A673 (cell line): ENCODE data around the gene ONECUT1. TPM values are rescaled to one million over a fixed set of nuclear protein-coding genes. Genes with fewer than 3 reads are reported as not detected.

Experiments
- BruUV-seq: library from RNA; stranded (reverse); fragments of 400-500 nt; replicated peaks from 2 replicates; lab custom pipeline; 2021; lab: Mats Ljungman, UMichigan
- CTCF ChIA-PET: fragments of 300-600 bp; sonication (Branson Sonifier 250); formaldehyde crosslinking; loops from one replicate; lab custom pipeline; 2022; ENCODE audit warnings: antibody characterized with exemption; lab: Charles Lee
- POLR2A ChIA-PET: fragments of 300-600 bp; sonication (Branson Sonifier 250); formaldehyde crosslinking; loops from one replicate; lab custom pipeline; 2022; ENCODE audit warnings: antibody characterized with exemption; ENCODE audit not compliant: low non-redundant PET; lab: Charles Lee
- DNase-seq: peaks from one replicate; pipeline ENCODE4 v3.0.0-alpha.2; 2015; ENCODE audit warnings: low spot score
- H3K27ac ChIP-seq: fragments of 200-600 bp; sonication (generic); 2 replicates; pipeline ENCODE4 v1.5.1; 2016; ENCODE audit warnings: mixed run types, low read depth, mild to moderate bottlenecking, mixed read lengths, antibody characterized with exemption, low read length; ENCODE audit not compliant: poor library complexity, severe bottlenecking
- H3K27me3 ChIP-seq: fragments of 200-600 bp; sonication (generic); replicated peaks from 2 replicates; pipeline ENCODE4 v1.6.1; 2017; ENCODE audit warnings: mixed run types, low read depth, mild to moderate bottlenecking, mixed read lengths, antibody characterized with exemption, low read length; ENCODE audit not compliant: insufficient read depth, poor library complexity
- H3K36me3 ChIP-seq: fragments of 200-600 bp; sonication (generic); 2 replicates; pipeline ENCODE4 v1.6.1; 2016; ENCODE audit warnings: mixed run types, mild to moderate bottlenecking, mixed read lengths, antibody characterized with exemption, low read length; ENCODE audit not compliant: insufficient read depth, poor library complexity, severe bottlenecking
- H3K4me1 ChIP-seq: fragments of 200-600 bp; sonication (generic); 2 replicates; pipeline ENCODE4 v1.6.1; 2017; ENCODE audit warnings: mixed run types, mild to moderate bottlenecking, mixed read lengths, antibody characterized with exemption, low read length; ENCODE audit not compliant: insufficient read depth, poor library complexity, severe bottlenecking
- H3K4me3 ChIP-seq: fragments of 200-600 bp; sonication (generic); 2 replicates; pipeline ENCODE4 v1.5.1; 2016; ENCODE audit warnings: low read depth, mixed run types, mild to moderate bottlenecking, mixed read lengths, low read length; ENCODE audit not compliant: poor library complexity, severe bottlenecking
- H3K9me3 ChIP-seq: fragments of 200-600 bp; sonication (generic); 2 replicates; pipeline ENCODE4 v1.6.1; 2016; ENCODE audit warnings: mixed run types, low read depth, mild to moderate bottlenecking, mixed read lengths, antibody characterized with exemption, low read length; ENCODE audit not compliant: poor library complexity, severe bottlenecking
- CTCF ChIP-seq: fragments of 300-800, 200-600 bp; sonication (generic); conservative IDR thresholded peaks from 2 replicates; pipeline ENCODE4 v1.5.1; 2017; ENCODE audit warnings: low read depth, mild to moderate bottlenecking, antibody characterized with exemption, low read length, moderate library complexity, mixed read lengths
- EZH2 ChIP-seq: fragments of 200-600 bp; sonication (generic); IDR thresholded peaks from 2 replicates; pipeline ENCODE4 v1.6.1; 2017; ENCODE audit warnings: borderline replicate concordance, low read depth, mild to moderate bottlenecking, mixed read lengths, antibody characterized with exemption, low read length; ENCODE audit not compliant: poor library complexity, severe bottlenecking
- intact Hi-C: fragments of 100-400 bp; cut with micrococcal nuclease; formaldehyde crosslinking; loops from one replicate; pipeline ENCODE4 v1.10.0; 2022; ENCODE audit not compliant: unreplicated experiment
- total RNA-seq: library from RNA; stranded (reverse); gene quantifications from 2 replicates; pipeline ENCODE4 v1.2.3, GENCODE V29; 2021

Gene ONECUT1
- total RNA-seq, 1 experiment from 2014 or later, result not detected

- Histone ChIP-seq H3K27ac (no peak overlapping the region), H3K27me3 (no peaks in the 10 kb centered on the region), H3K9me3 (no peaks in the 10 kb centered on the region), H3K4me3 (no peak overlapping the region), H3K4me1 (no peaks in the 10 kb centered on the region), H3K36me3 (no peaks in the 10 kb centered on the region)
- no TSS peak for BruUV-seq
- CTCF ChIA-PET, result interaction anchor here (0.6 kb wide), 1 partner anchor 365 kb away, joined by 3 read pairs; no protein-coding TSS in a partner anchor
- DNase-seq, result no peak
- POLR2A ChIA-PET, result no interaction called here
- intact Hi-C loops, result loop anchor here (10.0 kb wide), 2 partner anchors 763 to 953 kb away; partner anchors contain the start of gene LEO1
- TF ChIP-seq EZH2, result no peak
- TF ChIP-seq CTCF, result no peak
Measured at GRCh38 chr15:52737720-52738119, 52.4 kb downstream of the ONECUT1 start.

- DNase-seq, result peak; percentile 87
- TF ChIP-seq CTCF (peak; percentile 79), EZH2 (no peak)
- ChIA-PET CTCF (interaction anchor here (0.6 to 1.5 kb wide), 8 partner anchors 402 to 1251 kb away, joined by 3 to 17 read pairs (median 4); no protein-coding TSS in a partner anchor), POLR2A (no interaction called here)
- no TSS peak for BruUV-seq
- Histone ChIP-seq H3K4me1 (no peaks in the 10 kb centered on the region), H3K36me3 (no peaks in the 10 kb centered on the region), H3K27ac (no peak overlapping the region), H3K27me3 (no peaks in the 10 kb centered on the region), H3K9me3 (no peaks in the 10 kb centered on the region), H3K4me3 (no peak overlapping the region)
- intact Hi-C loops, result loop anchor here (1.0 to 10.0 kb wide), 4 partner anchors 404 to 951 kb away; partner anchors contain the start of gene LEO1
Measured at GRCh38 chr15:52735231-52736089, 54.7 kb downstream of the ONECUT1 start.

GRCh38 chr15:52734329-52734728, 55.8 kb downstream of the ONECUT1 start:
- no peaks in the 10 kb centered on the region for H3K36me3 ChIP-seq
- TF ChIP-seq EZH2, result no peak
- TF ChIP-seq CTCF, result no peak
- intact Hi-C loops, result loop anchor here (5.0 to 10.0 kb wide), 3 partner anchors 202 to 950 kb away; partner anchors contain the start of gene LEO1
- ChIA-PET CTCF (interaction anchor here (0.6 kb wide), 2 partner anchors 51 to 480 kb away, joined by 3 to 9 read pairs; no protein-coding TSS in a partner anchor), POLR2A (no interaction called here)
- H3K4me1 ChIP-seq, result peaks cover 10% of the 10 kb centered on the region
- BruUV-seq, result no TSS peak
- DNase-seq, result no peak
- no peak overlapping the region for H3K4me3 ChIP-seq
- H3K27me3 ChIP-seq, result no peaks in the 10 kb centered on the region
- no peaks in the 10 kb centered on the region for H3K9me3 ChIP-seq
- H3K27ac ChIP-seq, result no peak overlapping the region
